Upper lobe of left lung (tissue), 4 donors: ENCODE measurements around the gene PRKACA.

Experiments
- CTCF ChIP-seq, 6 experiments: fragments of 450-650 bp in 4 of 6; fragments of 200-600 bp in 2 of 6; sonication (generic) in 2 of 6; IDR thresholded peaks; one replicate each; pipeline ENCODE4 v1.5.1; 2016 to 2019; ENCODE audit warnings: antibody characterized with exemption in 6 of 6
- EP300 ChIP-seq, 4 donors: sonication (generic); formaldehyde crosslinking; IDR thresholded peaks; one replicate each; pipeline ENCODE4 v1.5.1; 2017; ENCODE audit warnings: antibody characterized with exemption in 4 of 4, control low read depth in 2 of 4
- POLR2A ChIP-seq, 4 donors: fragments of 450-650 bp; IDR thresholded peaks; one replicate each; pipeline ENCODE4 v1.5.1; 2016 to 2017; ENCODE audit warnings: antibody characterized with exemption in 4 of 4, mild to moderate bottlenecking in 2 of 4

GRCh38 chr19:14127929-14128509 is 10.5 kb upstream of the PRKACA start:
- TF ChIP-seq EP300 (IDR thresholded peaks at IDR 0.05) (no peak), POLR2A (IDR thresholded peaks at IDR 0.05) (no peak), CTCF (IDR thresholded peaks at IDR 0.05) (no peak)
